H1 (cell line): ENCODE measurements around the gene C9orf50. TPM values are rescaled to one million over a fixed set of nuclear protein-coding genes. Genes with fewer than 3 reads are reported as not detected.

Experiments
- CTCF ChIA-PET: fragments of 300-600 bp; sonication (Branson Sonifier 250); formaldehyde crosslinking; loops from one replicate; lab custom pipeline; 2021; ENCODE audit not compliant: partially characterized antibody; lab: Charles Lee
- POLR2A ChIA-PET: fragments of 300-600 bp; sonication (Branson Sonifier 250); formaldehyde crosslinking; loops from one replicate; lab custom pipeline; 2021; ENCODE audit warnings: inconsistent platforms; ENCODE audit not compliant: partially characterized antibody; lab: Charles Lee
- DNase-seq, 2 experiments: peaks; one replicate each; pipeline versions ENCODE4 v3.0.0 to v3.0.0-alpha.2; 2010 to 2022; ENCODE audit warnings: low spot score in 2 of 2, low read depth in 1 of 2, mixed read lengths in 1 of 2
- FAIRE-seq: peaks from 2 replicates; lab custom pipeline; 2011; peaks lifted over from hg19 to GRCh38; lab: Jason Lieb, UNC
- H2AFZ ChIP-seq: 2 replicates; pipeline ENCODE4 v1.8.1; 2012; ENCODE audit warnings: low read length, inconsistent platforms
- H2AK5ac ChIP-seq: 2 replicates; pipeline ENCODE4 v1.6.1; 2013; ENCODE audit warnings: low read depth, low read length
- H2BK120ac ChIP-seq: replicated peaks from 2 replicates; pipeline ENCODE3; 2013; ENCODE audit warnings: low read depth, low read length, inconsistent platforms
- H2BK12ac ChIP-seq: 2 replicates; pipeline ENCODE4 v1.6.1; 2013; ENCODE audit warnings: low read depth, low read length
- H2BK15ac ChIP-seq: 2 replicates; pipeline ENCODE4 v1.6.1; 2013; ENCODE audit warnings: low read length
- H2BK20ac ChIP-seq: 2 replicates; pipeline ENCODE4 v1.6.1; 2013; ENCODE audit warnings: low read length
- H2BK5ac ChIP-seq: 2 replicates; pipeline ENCODE4 v1.6.1; 2013; ENCODE audit warnings: low read depth, low read length
- H3K14ac ChIP-seq: 2 replicates; pipeline ENCODE4 v1.6.1; 2013; ENCODE audit warnings: inconsistent platforms; ENCODE audit not compliant: insufficient read length
- H3K18ac ChIP-seq: 2 replicates; pipeline ENCODE4 v1.6.1; 2013; ENCODE audit warnings: low read length; ENCODE audit errors: extremely low read depth
- H3K23ac ChIP-seq: 2 replicates; pipeline ENCODE4 v1.6.1; 2013; ENCODE audit warnings: inconsistent platforms; ENCODE audit not compliant: insufficient read length
- H3K23me2 ChIP-seq: 2 replicates; pipeline ENCODE4 v1.6.1; 2013; ENCODE audit warnings: low read depth, low read length
- H3K27ac ChIP-seq: 2 replicates; pipeline ENCODE4 v1.6.1; 2011; ENCODE audit warnings: low read depth, low read length, inconsistent platforms
- H3K27me3 ChIP-seq, 4 experiments: replicated peaks in 1 of 4; 1 replicate in 1 of 4; 2 replicates in 3 of 4; pipeline versions ENCODE4 v1.6.1 to v1.8.1; 2011 to 2013; ENCODE audit warnings: low read length in 3 of 4, mild to moderate bottlenecking in 3 of 4, inconsistent platforms in 2 of 4, mixed read lengths in 2 of 4, moderate library complexity in 1 of 4; ENCODE audit not compliant: control insufficient read depth in 3 of 4, insufficient read depth in 3 of 4; ENCODE audit errors: extremely low read depth in 1 of 4
- H3K36me3 ChIP-seq, 4 experiments: 2 replicates each; pipeline versions ENCODE4 v1.6.1 to v1.8.1; 2011 to 2013; ENCODE audit warnings: mild to moderate bottlenecking in 4 of 4, low read length in 3 of 4, moderate library complexity in 2 of 4, control low read depth in 1 of 4, inconsistent platforms in 1 of 4; ENCODE audit not compliant: insufficient read depth in 4 of 4, control insufficient read depth in 2 of 4
- H3K4ac ChIP-seq: replicated peaks from 2 replicates; pipeline ENCODE3; 2013; ENCODE audit warnings: low read length, low read depth, mixed read lengths, inconsistent platforms; ENCODE audit not compliant: insufficient read length
- H3K4me1 ChIP-seq, 4 experiments: replicated peaks in 1 of 4; 1 replicate in 1 of 4; 2 replicates in 3 of 4; pipeline versions ENCODE4 v1.6.1 to v1.8.1; 2011 to 2013; ENCODE audit warnings: low read length in 3 of 4, inconsistent platforms in 2 of 4, mixed read lengths in 1 of 4; ENCODE audit not compliant: insufficient read depth in 4 of 4, control insufficient read depth in 3 of 4
- H3K4me2 ChIP-seq, 2 experiments: 2 replicates each; pipeline versions ENCODE4 v1.6.1 to v1.8.1; 2011 to 2013; ENCODE audit warnings: low read depth in 2 of 2, low read length in 2 of 2, control low read depth in 1 of 2, inconsistent platforms in 1 of 2, mild to moderate bottlenecking in 1 of 2; ENCODE audit not compliant: insufficient read depth in 1 of 2
- H3K4me3 ChIP-seq, 4 experiments: fragments of 200-600, 300-600 bp in 1 of 4; sonication (generic), shearing (Covaris generic), sonication (Bioruptor Twin) in 1 of 4; 2 replicates each; pipeline versions ENCODE4 v1.5.1 to v1.8.1; 2011 to 2016; ENCODE audit warnings: low read length in 4 of 4, low read depth in 3 of 4, control low read depth in 2 of 4, inconsistent platforms in 2 of 4, mild to moderate bottlenecking in 2 of 4, mixed read lengths in 1 of 4, moderate library complexity in 1 of 4; ENCODE audit not compliant: insufficient read depth in 2 of 4; ENCODE audit errors: extremely low read depth in 1 of 4
- H3K56ac ChIP-seq: replicated peaks from 2 replicates; pipeline ENCODE3; 2013; ENCODE audit warnings: low read depth, mild to moderate bottlenecking, mixed read lengths, low read length, inconsistent platforms; ENCODE audit not compliant: insufficient read length
- H3K79me1 ChIP-seq: 2 replicates; pipeline ENCODE4 v1.6.1; 2013; ENCODE audit warnings: low read depth, low read length, control low read depth
- H3K79me2 ChIP-seq, 2 experiments: 2 replicates each; pipeline versions ENCODE4 v1.6.1 to v1.8.1; 2012 to 2013; ENCODE audit warnings: low read length in 2 of 2, mild to moderate bottlenecking in 2 of 2, inconsistent platforms in 1 of 2; ENCODE audit not compliant: insufficient read depth in 2 of 2, control insufficient read depth in 1 of 2
- H3K9ac ChIP-seq, 4 experiments: replicated peaks in 1 of 4; 1 replicate in 1 of 4; 2 replicates in 3 of 4; pipeline versions ENCODE4 v1.6.1 to v1.8.1; 2011 to 2013; ENCODE audit warnings: low read depth in 3 of 4, low read length in 3 of 4, control low read depth in 2 of 4, mild to moderate bottlenecking in 2 of 4, moderate library complexity in 2 of 4, inconsistent platforms in 1 of 4; ENCODE audit errors: extremely low read depth in 1 of 4
- H3K9me3 ChIP-seq, 2 experiments: 2 replicates each; pipeline versions ENCODE4 v1.6.1 to v1.8.1; 2012 to 2013; ENCODE audit warnings: mild to moderate bottlenecking in 2 of 2, moderate library complexity in 2 of 2, control low read depth in 1 of 2, inconsistent platforms in 1 of 2, low read depth in 1 of 2, low read length in 1 of 2, mixed read lengths in 1 of 2; ENCODE audit not compliant: insufficient read depth in 2 of 2
- H4K20me1 ChIP-seq, 2 experiments: replicated peaks in 1 of 2; 2 replicates each; pipeline versions ENCODE3 to v1.8.1; 2011 to 2013; ENCODE audit warnings: inconsistent platforms in 2 of 2, low read length in 2 of 2, mild to moderate bottlenecking in 1 of 2; ENCODE audit not compliant: insufficient read depth in 2 of 2, control insufficient read depth in 1 of 2
- H4K5ac ChIP-seq: 2 replicates; pipeline ENCODE4 v1.6.1; 2013; ENCODE audit warnings: low read length, low read depth, mixed read lengths, inconsistent platforms; ENCODE audit not compliant: insufficient read length
- H4K8ac ChIP-seq: 2 replicates; pipeline ENCODE4 v1.8.0; 2013; ENCODE audit warnings: mild to moderate bottlenecking, moderate library complexity, low read length, inconsistent platforms; ENCODE audit not compliant: insufficient read depth; ENCODE audit errors: extremely low read depth
- H4K91ac ChIP-seq: replicated peaks from 2 replicates; pipeline ENCODE3; 2013; ENCODE audit warnings: low read length, mixed read lengths, inconsistent platforms; ENCODE audit not compliant: insufficient read length
- BRCA1 ChIP-seq: IDR thresholded peaks from 2 replicates; pipeline ENCODE4 v1.6.1; 2012; ENCODE audit warnings: low read depth, low read length, improper control_type of control experiment
- EZH2 ChIP-seq: fragments of 200-600 bp; sonication (generic); IDR thresholded peaks from 2 replicates; pipeline ENCODE4 v1.7.1; 2012; ENCODE audit warnings: low read depth, mild to moderate bottlenecking, moderate library complexity, low read length, inconsistent platforms; ENCODE audit not compliant: severe bottlenecking
- GTF2F1 ChIP-seq: IDR thresholded peaks from 2 replicates; pipeline ENCODE4 v1.6.1; 2012; ENCODE audit warnings: low read depth, low read length, improper control_type of control experiment, borderline replicate concordance
- NANOG ChIP-seq: IDR thresholded peaks from 2 replicates; pipeline ENCODE4 v1.6.1; 2011; ENCODE audit warnings: low read length, low read depth, mild to moderate bottlenecking, inconsistent platforms; ENCODE audit not compliant: insufficient read depth, poor library complexity, severe bottlenecking
- NRF1 ChIP-seq: IDR thresholded peaks from 2 replicates; pipeline ENCODE4 v1.6.1; 2011; ENCODE audit warnings: mild to moderate bottlenecking, low read depth, low read length, improper control_type of control experiment
- PHF8 ChIP-seq: fragments of 200-600 bp; sonication (generic); conservative IDR thresholded peaks from 2 replicates; pipeline ENCODE4 v1.7.1; 2012; ENCODE audit warnings: low read depth, mild to moderate bottlenecking, inconsistent platforms, low read length, moderate library complexity
- RXRA ChIP-seq: IDR thresholded peaks from 2 replicates; pipeline ENCODE4 v1.6.1; 2011; ENCODE audit warnings: low read depth, mild to moderate bottlenecking, low read length, moderate library complexity; ENCODE audit not compliant: insufficient read depth
- SIN3A ChIP-seq, 2 experiments: IDR thresholded peaks in 1 of 2; conservative IDR thresholded peaks in 1 of 2; 2 replicates each; pipeline ENCODE4 v1.6.1; 2011 to 2012; ENCODE audit warnings: low read length in 2 of 2, improper control_type of control experiment in 1 of 2, low read depth in 1 of 2, mild to moderate bottlenecking in 1 of 2
- SIX5 ChIP-seq: IDR thresholded peaks from 2 replicates; pipeline ENCODE4 v1.6.1; 2011; ENCODE audit warnings: mild to moderate bottlenecking, low read depth, low read length
- SRF ChIP-seq: IDR thresholded peaks from 2 replicates; pipeline ENCODE4 v1.6.1; 2011; ENCODE audit warnings: mild to moderate bottlenecking, low read depth, low read length, moderate library complexity
- WGBS, 2 experiments: shearing (Covaris generic) in 1 of 2; methylation state at CpG; one replicate each; pipeline versions ENCODE4 v1.1.6 to v1.1.7; 2013 to 2015; ENCODE audit warnings: low lambda C conversion rate in 2 of 2, mixed read lengths in 2 of 2, inconsistent platforms in 1 of 2, low coverage in 1 of 2, missing lambda C conversion rate in 1 of 2; ENCODE audit not compliant: insufficient replicate concordance in 2 of 2, insufficient coverage in 1 of 2, insufficient read length in 1 of 2; ENCODE audit errors: extremely low coverage in 1 of 2, missing lambda C conversion rate in 1 of 2; 5-methylcytosine and 5-hydroxymethylcytosine counted together
- polyA plus RNA-seq, 7 experiments: library from polyadenylated mRNA; depleted of rRNA in 3 of 7; stranded (reverse) in 5 of 7; unstranded in 2 of 7; fragments of >200 nt in 5 of 7; fragments of 200-250 nt in 2 of 7; gene quantifications; 1 replicate in 5 of 7; 2 replicates in 1 of 7; 4 replicates in 1 of 7; pipeline versions ENCODE4 v1.2.1 to v1.2.3, GENCODE V29; 2011 to 2013; ENCODE audit warnings: missing spikeins in 2 of 7, mixed read lengths in 2 of 7
- total RNA-seq: library from RNA; stranded (reverse); fragmentation: NEBNext Ultra II Directional; extraction: Animal tissue kit (Norgen Biotek cat#: 25700); gene quantifications from 2 replicates; pipeline ENCODE4 v1.2.1, GENCODE V29; 2021

Gene C9orf50
- total and polyA plus RNA-seq, 2 of the 8 experiments (the other 6 are each of a cell fraction or from before 2014, with no cell fraction given) = not detected

DNA sequence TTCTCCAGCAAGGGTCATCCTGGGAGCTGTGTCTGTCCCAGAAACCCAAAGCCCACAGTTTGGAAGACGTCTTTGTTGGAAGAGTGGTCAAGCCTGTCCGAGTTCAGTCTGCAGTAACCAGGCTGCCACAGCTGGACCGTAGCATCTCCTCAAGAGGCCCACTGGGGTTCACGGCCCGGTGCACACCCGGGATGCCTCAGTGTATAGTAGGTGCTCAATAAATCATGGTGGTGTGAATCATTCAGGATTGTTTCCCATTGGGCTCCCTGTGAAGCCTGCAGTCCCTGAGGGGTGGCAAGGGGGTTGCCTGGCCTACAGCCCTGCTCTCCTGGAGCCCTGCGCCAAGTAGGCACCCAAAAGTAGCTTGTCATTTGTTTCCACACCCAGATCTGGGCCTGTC lies 34.3 kb upstream of the C9orf50 start:
- no peak overlapping the region for H3K56ac ChIP-seq
- TF ChIP-seq NRF1 (no peak), RXRA (no peak), EZH2 (no peak), GTF2F1 (no peak), SRF (no peak), NANOG (no peak), SIX5 (no peak), PHF8 (no peak), BRCA1 (no peak), SIN3A (conservative IDR thresholded peaks at IDR 0.05 in 1 of 2, IDR thresholded peaks at IDR 0.05 in 1 of 2; ENCODE audit: low read depth in 1 of 2, low read length in 2 of 2) (no peak)
- CTCF ChIA-PET = interaction anchor here (0.6 to 3.3 kb wide), 3 partner anchors 9 to 127 kb away, joined by 3 to 14 read pairs (median 11); no protein-coding TSS in a partner anchor
- no peak overlapping the region for H2BK12ac ChIP-seq
- no peak overlapping the region for H3K27ac ChIP-seq
- no peak overlapping the region for H4K91ac ChIP-seq
- no peak overlapping the region for H3K4me3 ChIP-seq
- H3K4me1 ChIP-seq = no peaks in the 10 kb centered on the region
- DNase-seq (no peak), FAIRE-seq (no peak)
- H2AFZ ChIP-seq = no peak overlapping the region
- H3K23ac ChIP-seq = no peak overlapping the region
- no peaks in the 10 kb centered on the region for H3K79me1 ChIP-seq
- H3K4me2 ChIP-seq = no peak overlapping the region
- POLR2A ChIA-PET = interaction anchor here (1.4 kb wide), 1 partner anchor 12 kb away, joined by 3 read pairs; no protein-coding TSS in a partner anchor
- no peak overlapping the region for H2BK15ac ChIP-seq
- no peak overlapping the region for H3K9ac ChIP-seq
- H3K14ac ChIP-seq = no peak overlapping the region
- H3K18ac ChIP-seq = no peak overlapping the region; the same call in 1 of the 2 replicates
- no peak overlapping the region for H2BK5ac ChIP-seq
- H4K5ac ChIP-seq = no peak overlapping the region
- H3K9me3 ChIP-seq = no peaks in the 10 kb centered on the region
- 81% methylated on average over 7 of the region's 7 CpGs; no CpG with 5 or more reads in 1 of the 2 experiments for WGBS, 2 experiments
- H2BK120ac ChIP-seq = no peak overlapping the region
- H4K20me1 ChIP-seq = no peaks in the 10 kb centered on the region
- no peak overlapping the region for H3K4ac ChIP-seq
- H3K23me2 ChIP-seq = no peaks in the 10 kb centered on the region
- H3K79me2 ChIP-seq = no peaks in the 10 kb centered on the region
- no peaks in the 10 kb centered on the region for H3K36me3 ChIP-seq
- no peak overlapping the region for H2BK20ac ChIP-seq
- H2AK5ac ChIP-seq = no peak overlapping the region
- H4K8ac ChIP-seq = no peak overlapping the region
- no peaks in the 10 kb centered on the region; a peak in 1 of 7 replicates for H3K27me3 ChIP-seq
